K562 (cell line): ENCODE results near the gene ANKRD2. TPM values are rescaled to one million over a fixed set of nuclear protein-coding genes. Genes with fewer than 3 reads are reported as not detected.

Source experiments
- BCL6 ChIP-seq: fragments of 250-450 bp; sonication (Bioruptor Pico); IDR thresholded peaks from 2 replicates; pipeline ENCODE4 v1.4.0; 2020
- BDP1 ChIP-seq: IDR thresholded peaks from 3 replicates; pipeline ENCODE4 v1.6.1; 2011; ENCODE audit not compliant: insufficient read length, insufficient read depth
- BHLHE40 ChIP-seq: IDR thresholded peaks from 2 replicates; pipeline ENCODE4 v1.6.1; 2011; ENCODE audit warnings: low read length, improper control_type of control experiment
- BRF1 ChIP-seq: IDR thresholded peaks from 3 replicates; pipeline ENCODE4 v1.6.1; 2011; ENCODE audit warnings: borderline replicate concordance, mild to moderate bottlenecking; ENCODE audit not compliant: insufficient read length; ENCODE audit errors: extremely low read depth
- C11orf30 ChIP-seq: fragments of 450-650 bp; IDR thresholded peaks from 2 replicates; pipeline ENCODE4 v1.6.1; 2016; ENCODE audit warnings: low read depth, mild to moderate bottlenecking
- FOXK2 ChIP-seq, 2 experiments: fragments of 450-650 bp; IDR thresholded peaks in 1 of 2; conservative IDR thresholded peaks in 1 of 2; 2 replicates each; pipeline ENCODE4 v1.6.1; 2016; ENCODE audit warnings: low read depth in 2 of 2, mild to moderate bottlenecking in 1 of 2
- GABPA ChIP-seq: fragments of 200-800 bp; sonication (Bioruptor generic); conservative IDR thresholded peaks from 2 replicates; pipeline ENCODE4 v1.6.1; 2016; ENCODE audit warnings: low read depth, missing genetic modification characterization, missing compliant biosample characterization
- HDAC2 ChIP-seq: fragments of 450-650 bp; IDR thresholded peaks from 2 replicates; pipeline ENCODE4 v1.6.1; 2016; ENCODE audit warnings: mild to moderate bottlenecking
- HMG20A ChIP-seq: fragments of 450-650 bp; formaldehyde crosslinking; conservative IDR thresholded peaks from 2 replicates; pipeline ENCODE4 v1.4.0; 2020; ENCODE audit warnings: mild to moderate bottlenecking, mixed read lengths
- HMG20B ChIP-seq: fragments of 250-450 bp; sonication (Bioruptor Pico); IDR thresholded peaks from 2 replicates; pipeline ENCODE4 v1.5.0; 2021; ENCODE audit warnings: mild to moderate bottlenecking
- MAFG ChIP-seq: fragments of 450-650 bp; conservative IDR thresholded peaks from 2 replicates; pipeline ENCODE4 v1.6.1; 2016; ENCODE audit warnings: missing genetic modification characterization, missing compliant biosample characterization
- MCM7 ChIP-seq, 2 experiments: fragments of 450-650 bp; IDR thresholded peaks; 2 replicates each; pipeline ENCODE4 v1.6.1; 2016 to 2018
- MTF1 ChIP-seq: fragments of 250-450 bp; sonication (Bioruptor Pico); IDR thresholded peaks from 2 replicates; pipeline ENCODE4 v1.9.0; 2021; ENCODE audit warnings: moderate library complexity, mild to moderate bottlenecking, inconsistent platforms, borderline replicate concordance
- PHB2 ChIP-seq: fragments of 450-650 bp; IDR thresholded peaks from 2 replicates; pipeline ENCODE4 v1.6.1; 2017; ENCODE audit warnings: low read depth
- PTTG1 ChIP-seq: fragments of 450-650 bp; IDR thresholded peaks from 2 replicates; pipeline ENCODE4 v1.6.1; 2016; ENCODE audit warnings: low read depth, mild to moderate bottlenecking, missing genetic modification characterization, missing compliant biosample characterization
- RBM34 ChIP-seq: fragments of 200-400 bp; formaldehyde crosslinking; IDR thresholded peaks from 2 replicates; pipeline ENCODE4 v1.6.1; 2018; ENCODE audit warnings: low read length, borderline replicate concordance; ENCODE audit not compliant: insufficient read depth
- SMAD4 ChIP-seq: fragments of 250-450 bp; sonication (Bioruptor Pico); conservative IDR thresholded peaks from 2 replicates; pipeline ENCODE4 v1.8.0; 2021; ENCODE audit warnings: inconsistent platforms, mild to moderate bottlenecking, moderate library complexity
- SMARCE1 ChIP-seq: fragments of 450-650 bp; IDR thresholded peaks from 2 replicates; pipeline ENCODE4 v1.7.1; 2016; ENCODE audit warnings: mild to moderate bottlenecking
- SNRNP70 ChIP-seq: fragments of 200-400 bp; formaldehyde crosslinking; optimal IDR thresholded peaks from 2 replicates; pipeline ENCODE3; 2017; ENCODE audit warnings: low read depth, low read length
- STAT5A ChIP-seq: IDR thresholded peaks from 2 replicates; pipeline ENCODE4 v1.6.1; 2012; ENCODE audit warnings: low read length, inconsistent platforms, borderline replicate concordance
- TCF3 ChIP-seq: sonication (generic); formaldehyde crosslinking; IDR thresholded peaks from 2 replicates; pipeline ENCODE4 v1.4.0; 2020; ENCODE audit warnings: mild to moderate bottlenecking, missing genetic modification reagents
- TCFL5 ChIP-seq: fragments of 250-450 bp; sonication (Bioruptor Pico); conservative IDR thresholded peaks from 2 replicates; pipeline ENCODE4 v1.6.1; 2021; ENCODE audit warnings: mild to moderate bottlenecking, moderate library complexity, matching md5 sums
- TFAP4 ChIP-seq: sonication (generic); formaldehyde crosslinking; IDR thresholded peaks from 2 replicates; pipeline ENCODE4 v1.8.0; 2022; ENCODE audit warnings: missing genetic modification reagents, mild to moderate bottlenecking, moderate library complexity, borderline replicate concordance
- XRCC5 ChIP-seq: fragments of 200-400 bp; formaldehyde crosslinking; IDR thresholded peaks from 2 replicates; pipeline ENCODE4 v1.6.1; 2017; ENCODE audit warnings: low read depth, mild to moderate bottlenecking, low read length
- ZFP1 ChIP-seq: fragments of 450-650 bp; formaldehyde crosslinking; IDR thresholded peaks from 2 replicates; pipeline ENCODE4 v1.4.0; 2020; ENCODE audit warnings: mild to moderate bottlenecking, mixed read lengths
- ZFX ChIP-seq: sonication (generic); formaldehyde crosslinking; IDR thresholded peaks from 2 replicates; pipeline ENCODE4 v1.8.0; 2022; ENCODE audit warnings: mild to moderate bottlenecking, missing genetic modification reagents, moderate library complexity
- ZNF766 ChIP-seq: fragments of 200-800 bp; sonication (Bioruptor generic); conservative IDR thresholded peaks from 2 replicates; pipeline ENCODE4 v1.6.1; 2016; ENCODE audit warnings: missing genetic modification characterization, missing compliant biosample characterization
- ZNF780A ChIP-seq: fragments of 250-450 bp; sonication (Bioruptor Pico); IDR thresholded peaks from 2 replicates; pipeline ENCODE4 v1.5.0; 2021; ENCODE audit warnings: mild to moderate bottlenecking
- polyA plus RNA-seq, 8 experiments: library from polyadenylated mRNA; depleted of rRNA in 4 of 8; stranded (reverse) in 5 of 8; unstranded in 3 of 8; fragments of >200 nt; fragmentation: Nextera tagmentation in 2 of 8; fragmentation: Illumina TruSeq in 1 of 8; extraction: Ambion mirVana in 2 of 8; extraction: Trizol in 1 of 8; gene quantifications; 2 replicates each; pipeline versions ENCODE4 v1.2.1 to v1.2.3, GENCODE V29; 2011 to 2014; ENCODE audit warnings: inconsistent platforms in 1 of 8, missing spikeins in 1 of 8
- total RNA-seq, 7 experiments: library from RNA; depleted of rRNA in 6 of 7; stranded (reverse); fragments of >200 nt in 6 of 7; fragmentation: Illumina TruSeq in 2 of 7; extraction: Trizol in 2 of 7; gene quantifications; 2 replicates each; pipeline versions ENCODE4 v1.2.1 to v1.2.3, GENCODE V29; 2011 to 2021; ENCODE audit warnings: low replicate concordance in 1 of 7
- TF ChIP-seq, protein P1 (sequence below): fragments of 450-650 bp; formaldehyde crosslinking; conservative IDR thresholded peaks from 2 replicates; pipeline ENCODE4 v1.4.0; 2022; ENCODE audit warnings: mild to moderate bottlenecking, missing genetic modification characterization
- TF ChIP-seq, protein P2 (sequence below): fragments of 450-650 bp; formaldehyde crosslinking; IDR thresholded peaks from 2 replicates; pipeline ENCODE4 v1.4.0; 2020; ENCODE audit warnings: mild to moderate bottlenecking

The ANKRD2 gene
- total and polyA plus RNA-seq, 9 of the 15 experiments (the other 6 are each of a cell fraction or from before 2014, with no cell fraction given): not detected

DNA sequence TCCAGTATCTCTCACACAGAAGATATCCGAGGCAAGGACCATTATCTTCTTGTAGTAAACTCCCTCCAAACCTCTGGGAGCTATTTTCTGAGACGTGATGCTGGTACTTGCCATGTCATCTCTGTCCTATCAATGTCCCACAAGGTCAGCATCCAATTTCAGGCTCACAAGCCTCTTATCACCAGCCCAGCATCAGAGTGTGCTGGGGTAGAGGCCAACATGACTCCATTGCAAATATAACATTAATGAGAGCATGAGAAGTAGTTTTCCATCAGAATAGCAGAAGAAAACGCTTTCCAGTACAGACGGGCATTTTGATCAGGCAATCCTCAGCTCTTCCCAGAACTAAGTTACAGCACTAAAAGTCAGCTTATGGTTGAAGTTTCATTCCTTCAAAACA, 55.2 kb downstream of the ANKRD2 start (continued):
- TF ChIP-seq C11orf30: peak; percentile 61
- no peak; the same call in 1 of the 2 replicates for TF ChIP-seq TCFL5 (CRISPR knock-in tag)
- TF ChIP-seq, protein P1, sequence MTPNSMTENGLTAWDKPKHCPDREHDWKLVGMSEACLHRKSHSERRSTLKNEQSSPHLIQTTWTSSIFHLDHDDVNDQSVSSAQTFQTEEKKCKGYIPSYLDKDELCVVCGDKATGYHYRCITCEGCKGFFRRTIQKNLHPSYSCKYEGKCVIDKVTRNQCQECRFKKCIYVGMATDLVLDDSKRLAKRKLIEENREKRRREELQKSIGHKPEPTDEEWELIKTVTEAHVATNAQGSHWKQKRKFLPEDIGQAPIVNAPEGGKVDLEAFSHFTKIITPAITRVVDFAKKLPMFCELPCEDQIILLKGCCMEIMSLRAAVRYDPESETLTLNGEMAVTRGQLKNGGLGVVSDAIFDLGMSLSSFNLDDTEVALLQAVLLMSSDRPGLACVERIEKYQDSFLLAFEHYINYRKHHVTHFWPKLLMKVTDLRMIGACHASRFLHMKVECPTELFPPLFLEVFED: no peak
- TF ChIP-seq PHB2: no peak
- no peak for TF ChIP-seq HMG20B
- peak; percentile 55 for TF ChIP-seq HDAC2
- no peak for TF ChIP-seq STAT5A
- TF ChIP-seq SMAD4 (CRISPR knock-in tag): peak; percentile 50; the same call in 1 of the 2 replicates
- TF ChIP-seq BRF1: no peak
- TF ChIP-seq XRCC5: no peak
- no peak for TF ChIP-seq FOXK2 (conservative IDR thresholded peaks at IDR 0.05 in 1 of 2, IDR thresholded peaks at IDR 0.05 in 1 of 2; ENCODE audit: low read depth in 2 of 2)
- TF ChIP-seq ZNF780A (CRISPR knock-in tag): no peak
- TF ChIP-seq SMARCE1: no peak
- no peak for TF ChIP-seq TFAP4 (CRISPR knock-in tag)
- no peak for TF ChIP-seq ZFP1 (CRISPR knock-in tag)
- TF ChIP-seq GABPA (tag): no peak
- TF ChIP-seq TCF3 (CRISPR knock-in tag): no peak
- TF ChIP-seq ZNF766: no peak
- no peak for TF ChIP-seq BDP1
- TF ChIP-seq RBM34: no peak
- peak; percentile 66 for TF ChIP-seq PTTG1 (tag)
- TF ChIP-seq, protein P2, sequence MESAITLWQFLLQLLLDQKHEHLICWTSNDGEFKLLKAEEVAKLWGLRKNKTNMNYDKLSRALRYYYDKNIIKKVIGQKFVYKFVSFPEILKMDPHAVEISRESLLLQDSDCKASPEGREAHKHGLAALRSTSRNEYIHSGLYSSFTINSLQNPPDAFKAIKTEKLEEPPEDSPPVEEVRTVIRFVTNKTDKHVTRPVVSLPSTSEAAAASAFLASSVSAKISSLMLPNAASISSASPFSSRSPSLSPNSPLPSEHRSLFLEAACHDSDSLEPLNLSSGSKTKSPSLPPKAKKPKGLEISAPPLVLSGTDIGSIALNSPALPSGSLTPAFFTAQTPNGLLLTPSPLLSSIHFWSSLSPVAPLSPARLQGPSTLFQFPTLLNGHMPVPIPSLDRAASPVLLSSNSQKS (CRISPR knock-in tag): no peak
- TF ChIP-seq BHLHE40: no peak
- TF ChIP-seq MAFG (tag): peak; percentile 69
- no peak for TF ChIP-seq SNRNP70
- no peak for TF ChIP-seq MCM7 (IDR thresholded peaks at IDR 0.05)
- no peak for TF ChIP-seq BCL6 (CRISPR knock-in tag)
- no peak for TF ChIP-seq HMG20A (CRISPR knock-in tag)
- TF ChIP-seq ZFX (CRISPR knock-in tag): no peak
- TF ChIP-seq MTF1 (CRISPR knock-in tag): peak; percentile 34; the same call in 1 of the 2 replicates
